ENCODE measurements around the gene BTRC. TPM values are rescaled to one million over a fixed set of nuclear protein-coding genes. Genes with fewer than 3 reads are reported as not detected.
"Not testable (repeated sequence)": the region's sequence is repeated elsewhere in the genome, so short reads cannot be mapped to it uniquely, and the experiment has no call there.

The BTRC gene
- total RNA-seq, 1 experiment from 2014 or later = 5.7 TPM

DNA sequence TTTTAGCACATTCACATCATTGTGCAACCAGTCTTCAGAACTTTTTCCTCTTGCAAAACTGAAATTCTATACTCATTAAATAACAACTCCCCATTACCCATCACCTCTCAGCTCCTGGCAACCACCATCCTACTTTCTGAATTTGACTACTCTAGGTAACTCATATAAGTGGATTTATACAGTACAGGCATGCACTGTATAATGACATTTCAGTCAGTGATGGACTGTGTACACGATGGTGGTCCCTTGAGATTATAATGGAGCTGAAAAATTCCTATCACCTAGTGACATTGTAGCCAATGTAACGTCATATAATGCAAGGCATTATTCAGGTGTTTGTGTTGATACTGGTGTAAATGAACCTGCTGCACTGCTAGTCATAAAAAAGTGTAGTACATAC is 60.1 kb downstream of the BTRC start:
- DNase-seq (no peak), ATAC-seq (no peak)
- intact Hi-C loops (cut with micrococcal nuclease) = no loop called here
- BruUV-seq (replicated peaks) = no TSS peak
- Histone ChIP-seq H3F3A (ENCODE audit: low read length, unreplicated experiment) (no peaks in the 10 kb centered on the region), H3K79me2 (ENCODE audit: low read length) (no peaks in the 10 kb centered on the region), H2AFZ (ENCODE audit: low read length) (no peak overlapping the region), H3K9me2 (replicated peaks; ENCODE audit: low read length) (no peaks in the 10 kb centered on the region), H3K27ac (ENCODE audit: low read length) (no peak overlapping the region), H3K9ac (ENCODE audit: low read length) (no peak overlapping the region), H3K4me2 (ENCODE audit: low read length) (no peak overlapping the region), H3K27me3 (ENCODE audit: low read length) (no peaks in the 10 kb centered on the region), H3K4me1 (ENCODE audit: insufficient read depth, low read length) (no peaks in the 10 kb centered on the region), H4K20me1 (ENCODE audit: low read length) (no peaks in the 10 kb centered on the region), H3K36me3 (ENCODE audit: low read depth, low read length) (no peaks in the 10 kb centered on the region), H3K4me3 (ENCODE audit: low read length) (no peak overlapping the region), H3K9me3 (ENCODE audit: low read length) (no peaks in the 10 kb centered on the region)
- TF ChIP-seq EZH2phosphoT487 (IDR thresholded peaks at IDR 0.05; ENCODE audit: borderline replicate concordance, low read length) (no peak), EZH2 (IDR thresholded peaks at IDR 0.05; ENCODE audit: low read length, unreplicated experiment) (no peak)
- TF ChIP-seq, protein P1, sequence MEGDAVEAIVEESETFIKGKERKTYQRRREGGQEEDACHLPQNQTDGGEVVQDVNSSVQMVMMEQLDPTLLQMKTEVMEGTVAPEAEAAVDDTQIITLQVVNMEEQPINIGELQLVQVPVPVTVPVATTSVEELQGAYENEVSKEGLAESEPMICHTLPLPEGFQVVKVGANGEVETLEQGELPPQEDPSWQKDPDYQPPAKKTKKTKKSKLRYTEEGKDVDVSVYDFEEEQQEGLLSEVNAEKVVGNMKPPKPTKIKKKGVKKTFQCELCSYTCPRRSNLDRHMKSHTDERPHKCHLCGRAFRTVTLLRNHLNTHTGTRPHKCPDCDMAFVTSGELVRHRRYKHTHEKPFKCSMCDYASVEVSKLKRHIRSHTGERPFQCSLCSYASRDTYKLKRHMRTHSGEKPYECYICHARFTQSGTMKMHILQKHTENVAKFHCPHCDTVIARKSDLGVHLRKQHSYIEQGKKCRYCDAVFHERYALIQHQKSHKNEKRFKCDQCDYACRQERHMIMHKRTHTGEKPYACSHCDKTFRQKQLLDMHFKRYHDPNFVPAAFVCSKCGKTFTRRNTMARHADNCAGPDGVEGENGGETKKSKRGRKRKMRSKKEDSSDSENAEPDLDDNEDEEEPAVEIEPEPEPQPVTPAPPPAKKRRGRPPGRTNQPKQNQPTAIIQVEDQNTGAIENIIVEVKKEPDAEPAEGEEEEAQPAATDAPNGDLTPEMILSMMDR (conservative IDR thresholded peaks at IDR 0.05; ENCODE audit: low read depth, low read length) = no peak
- CTCF ChIA-PET = no interaction called here
- POLR2A ChIA-PET (ENCODE audit: unreplicated experiment) = no interaction called here

DNA sequence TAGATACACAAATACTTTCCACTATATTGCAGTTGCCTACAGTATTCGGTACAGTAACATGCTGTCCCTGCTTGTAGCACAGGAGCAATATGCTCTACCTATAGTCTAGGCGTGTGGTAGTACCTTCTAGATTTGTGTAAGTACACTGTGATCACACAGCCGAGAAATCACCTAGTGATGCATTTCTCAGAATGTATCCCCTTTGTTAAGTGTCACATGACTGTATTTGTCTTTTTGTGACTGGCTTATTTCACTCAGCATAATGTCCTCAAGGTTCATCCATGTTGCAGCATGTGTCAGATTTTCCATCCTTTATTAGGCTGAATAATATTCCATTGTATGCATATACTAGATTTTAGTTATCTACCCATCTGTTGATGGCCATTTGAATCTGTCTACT is 61.9 kb downstream of the BTRC start:
- no peaks in the 10 kb centered on the region for H3K36me3 ChIP-seq (ENCODE audit: low read depth, low read length)
- no peak overlapping the region for H3K4me3 ChIP-seq (ENCODE audit: low read length)
- TF ChIP-seq, protein P1 (conservative IDR thresholded peaks at IDR 0.05; ENCODE audit: low read depth, low read length) = no peak
- TF ChIP-seq EZH2 (IDR thresholded peaks at IDR 0.05; ENCODE audit: low read length, unreplicated experiment) (no peak), EZH2phosphoT487 (IDR thresholded peaks at IDR 0.05; ENCODE audit: borderline replicate concordance, low read length) (no peak)
- ChIA-PET CTCF (no interaction called here), POLR2A (ENCODE audit: unreplicated experiment) (no interaction called here)
- no peak overlapping the region for H3K9ac ChIP-seq (ENCODE audit: low read length)
- H3K9me2 ChIP-seq (replicated peaks; ENCODE audit: low read length) = no peaks in the 10 kb centered on the region
- no peak overlapping the region for H3K4me2 ChIP-seq (ENCODE audit: low read length)
- no peak overlapping the region for H2AFZ ChIP-seq (ENCODE audit: low read length)
- no peaks in the 10 kb centered on the region for H3K27me3 ChIP-seq (ENCODE audit: low read length)
- ATAC-seq (no peak), DNase-seq (no peak)
- intact Hi-C loops (cut with micrococcal nuclease) = no loop called here
- no peaks in the 10 kb centered on the region for H3K4me1 ChIP-seq (ENCODE audit: insufficient read depth, low read length)
- no peaks in the 10 kb centered on the region for H3K79me2 ChIP-seq (ENCODE audit: low read length)
- H3K9me3 ChIP-seq (ENCODE audit: low read length) = no peaks in the 10 kb centered on the region
- no peaks in the 10 kb centered on the region for H4K20me1 ChIP-seq (ENCODE audit: low read length)
- no peak overlapping the region for H3K27ac ChIP-seq (ENCODE audit: low read length)
- H3F3A ChIP-seq (ENCODE audit: low read length, unreplicated experiment) = no peaks in the 10 kb centered on the region
- BruUV-seq (replicated peaks) = no TSS peak

DNA sequence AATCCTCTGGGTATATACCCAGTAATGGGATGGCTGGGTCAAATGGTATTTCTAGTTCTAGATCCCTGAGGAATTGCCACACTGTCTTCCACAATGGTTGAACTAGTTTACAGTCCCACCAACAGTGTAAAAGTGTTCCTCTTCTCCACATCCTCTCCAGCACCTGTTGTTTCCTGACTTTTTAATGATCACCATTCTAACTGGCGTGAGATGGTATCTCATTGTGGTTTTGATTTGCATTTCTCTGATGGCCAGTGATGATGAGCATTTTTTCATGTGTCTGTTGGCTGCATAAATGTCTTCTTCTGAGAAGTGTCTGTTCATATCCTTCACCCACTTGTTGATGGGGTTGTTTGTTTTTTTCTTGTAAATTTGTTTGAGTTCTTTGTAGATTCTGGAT is 68.0 kb downstream of the BTRC start:
- H3K27me3 ChIP-seq (ENCODE audit: low read length); H3K9ac ChIP-seq (ENCODE audit: low read length); H4K20me1 ChIP-seq (ENCODE audit: low read length); H3K27ac ChIP-seq (ENCODE audit: low read length); H3K4me3 ChIP-seq (ENCODE audit: low read length); H2AFZ ChIP-seq (ENCODE audit: low read length); H3K79me2 ChIP-seq (ENCODE audit: low read length); intact Hi-C loops (cut with micrococcal nuclease); ATAC-seq; POLR2A ChIA-PET (ENCODE audit: unreplicated experiment); H3K36me3 ChIP-seq (ENCODE audit: low read depth, low read length); CTCF ChIA-PET; DNase-seq; H3K9me2 ChIP-seq (replicated peaks; ENCODE audit: low read length); BruUV-seq (replicated peaks); H3K9me3 ChIP-seq (ENCODE audit: low read length); H3K4me2 ChIP-seq (ENCODE audit: low read length); H3F3A ChIP-seq (ENCODE audit: low read length, unreplicated experiment); H3K4me1 ChIP-seq (ENCODE audit: insufficient read depth, low read length): not testable (repeated sequence)

All from PC-3 (cell line).